GM12801 (cell line): ENCODE measurements around the gene TDRD1.

Experiments
- TF ChIP-seq, protein P1 (sequence below): IDR thresholded peaks from one replicate; pipeline ENCODE4 v1.5.1; 2011; ENCODE audit warnings: control low read depth; ENCODE audit not compliant: insufficient read length; ENCODE audit errors: extremely low read depth

TDRD1 gene

DNA sequence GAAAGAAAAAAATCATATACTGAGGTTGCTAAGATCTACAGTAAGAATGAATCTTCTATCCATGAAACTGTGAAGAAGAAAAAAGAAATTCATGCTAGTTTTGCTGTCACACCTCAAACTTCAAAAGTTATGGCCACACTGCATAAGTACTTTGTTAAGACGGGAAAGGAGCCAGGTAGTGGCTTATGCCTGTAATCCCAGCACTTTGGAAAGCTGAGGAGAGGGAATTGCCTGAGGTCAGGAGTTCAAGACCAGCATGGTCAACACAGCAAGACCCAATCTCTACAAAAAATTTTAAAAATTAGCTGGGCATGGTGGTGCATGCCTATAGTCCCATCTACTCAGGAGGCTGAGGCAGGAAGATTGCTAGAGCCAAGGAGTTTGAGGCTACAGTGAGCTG, 27.3 kb upstream of the TDRD1 start:
- TF ChIP-seq, protein P1, sequence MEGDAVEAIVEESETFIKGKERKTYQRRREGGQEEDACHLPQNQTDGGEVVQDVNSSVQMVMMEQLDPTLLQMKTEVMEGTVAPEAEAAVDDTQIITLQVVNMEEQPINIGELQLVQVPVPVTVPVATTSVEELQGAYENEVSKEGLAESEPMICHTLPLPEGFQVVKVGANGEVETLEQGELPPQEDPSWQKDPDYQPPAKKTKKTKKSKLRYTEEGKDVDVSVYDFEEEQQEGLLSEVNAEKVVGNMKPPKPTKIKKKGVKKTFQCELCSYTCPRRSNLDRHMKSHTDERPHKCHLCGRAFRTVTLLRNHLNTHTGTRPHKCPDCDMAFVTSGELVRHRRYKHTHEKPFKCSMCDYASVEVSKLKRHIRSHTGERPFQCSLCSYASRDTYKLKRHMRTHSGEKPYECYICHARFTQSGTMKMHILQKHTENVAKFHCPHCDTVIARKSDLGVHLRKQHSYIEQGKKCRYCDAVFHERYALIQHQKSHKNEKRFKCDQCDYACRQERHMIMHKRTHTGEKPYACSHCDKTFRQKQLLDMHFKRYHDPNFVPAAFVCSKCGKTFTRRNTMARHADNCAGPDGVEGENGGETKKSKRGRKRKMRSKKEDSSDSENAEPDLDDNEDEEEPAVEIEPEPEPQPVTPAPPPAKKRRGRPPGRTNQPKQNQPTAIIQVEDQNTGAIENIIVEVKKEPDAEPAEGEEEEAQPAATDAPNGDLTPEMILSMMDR = no peak

DNA sequence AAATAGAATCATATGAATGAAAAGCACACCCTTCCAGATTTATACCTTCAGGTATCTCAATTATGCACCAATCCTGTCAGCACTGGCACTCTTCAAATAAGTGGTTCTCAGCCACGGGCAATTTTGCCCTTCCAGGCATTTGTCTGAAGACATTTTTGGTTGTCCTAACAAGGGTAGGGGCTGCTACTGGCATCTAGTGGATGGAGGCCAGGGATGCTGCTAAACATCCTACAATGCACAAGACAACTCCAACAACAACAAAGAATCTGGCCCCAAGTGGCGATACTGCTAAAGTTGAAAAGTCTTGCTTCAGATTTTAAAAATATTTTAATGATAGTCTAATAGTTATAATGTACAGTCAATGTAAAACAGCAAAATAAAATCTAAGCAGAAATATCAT, 21.2 kb upstream of the TDRD1 start:
- TF ChIP-seq, protein P1 = no peak

DNA sequence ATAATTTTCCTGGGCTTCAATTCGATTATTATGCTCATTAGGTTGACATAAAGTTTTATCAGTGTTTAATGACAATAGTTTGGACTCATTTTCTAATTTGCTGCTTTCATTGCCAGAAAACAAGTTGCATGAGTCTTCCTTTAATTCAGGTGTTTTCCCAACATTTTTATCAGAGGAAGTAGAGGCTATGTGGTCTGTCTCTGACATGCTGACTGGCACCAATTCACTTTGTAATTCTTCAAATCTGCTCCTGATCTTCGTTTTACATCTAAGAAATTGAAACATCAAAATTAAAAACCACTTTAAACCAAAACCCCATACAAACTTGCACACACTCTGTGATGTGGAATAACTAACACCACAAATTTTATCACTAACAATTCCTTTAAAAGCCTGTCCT, 16.1 kb upstream of the TDRD1 start:
- TF ChIP-seq, protein P1 = no peak

DNA sequence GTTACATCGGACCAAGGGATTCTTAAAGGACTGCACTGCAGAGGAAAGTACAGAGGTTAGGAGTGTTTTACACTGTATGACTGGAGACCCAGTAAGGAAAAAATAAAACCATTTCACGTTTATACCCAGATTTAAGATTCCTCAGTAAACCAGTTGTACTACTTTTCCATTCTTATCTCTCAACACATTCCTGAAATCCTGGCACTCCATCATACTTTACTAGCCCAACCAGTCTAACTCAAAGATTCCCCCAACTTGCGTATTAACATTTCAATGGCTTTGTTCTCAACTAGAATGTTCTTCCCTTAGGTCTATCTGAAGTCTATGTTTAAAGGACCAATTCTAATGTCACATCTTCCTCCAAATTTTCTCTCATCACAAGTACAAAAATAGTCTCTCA, 13.1 kb upstream of the TDRD1 start:
- TF ChIP-seq, protein P1 = no peak

DNA sequence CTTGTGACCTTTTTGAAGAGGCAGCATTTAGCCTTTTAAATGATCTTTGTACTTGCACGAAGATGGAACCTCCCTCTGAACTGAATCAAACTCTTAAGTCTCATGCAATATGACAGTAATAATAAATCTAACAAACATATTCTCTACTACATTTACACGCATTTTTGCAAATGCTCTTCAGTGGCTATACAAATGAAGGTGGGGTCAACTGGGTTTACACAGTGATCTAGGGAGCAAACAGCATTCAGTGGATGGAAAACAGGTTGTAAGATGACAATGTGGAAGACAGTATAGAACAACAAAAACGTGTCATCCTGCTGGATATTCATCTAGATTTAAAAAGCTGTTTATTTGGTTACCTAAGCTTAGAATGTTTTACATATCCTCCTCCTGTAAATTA, 12.7 kb upstream of the TDRD1 start:
- TF ChIP-seq, protein P1 = no peak

DNA sequence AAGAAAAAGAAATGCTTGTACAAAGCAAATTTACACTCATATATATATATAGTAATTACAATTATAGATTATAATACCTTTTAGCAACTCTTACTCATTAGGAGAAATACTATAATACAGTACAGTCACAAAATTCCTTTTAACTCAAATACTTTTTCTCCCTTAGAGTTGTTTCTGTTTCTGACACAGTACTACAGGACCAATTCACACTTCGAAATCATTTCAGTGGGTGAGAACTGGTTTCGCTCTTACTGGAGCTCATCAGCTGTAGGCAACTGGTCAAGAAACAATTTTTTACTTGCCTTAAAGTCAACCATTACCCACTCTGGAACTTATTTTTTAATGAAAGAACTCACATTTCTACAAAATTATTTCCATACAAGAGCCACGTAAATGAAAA, 11.2 kb upstream of the TDRD1 start:
- TF ChIP-seq, protein P1 = no peak

DNA sequence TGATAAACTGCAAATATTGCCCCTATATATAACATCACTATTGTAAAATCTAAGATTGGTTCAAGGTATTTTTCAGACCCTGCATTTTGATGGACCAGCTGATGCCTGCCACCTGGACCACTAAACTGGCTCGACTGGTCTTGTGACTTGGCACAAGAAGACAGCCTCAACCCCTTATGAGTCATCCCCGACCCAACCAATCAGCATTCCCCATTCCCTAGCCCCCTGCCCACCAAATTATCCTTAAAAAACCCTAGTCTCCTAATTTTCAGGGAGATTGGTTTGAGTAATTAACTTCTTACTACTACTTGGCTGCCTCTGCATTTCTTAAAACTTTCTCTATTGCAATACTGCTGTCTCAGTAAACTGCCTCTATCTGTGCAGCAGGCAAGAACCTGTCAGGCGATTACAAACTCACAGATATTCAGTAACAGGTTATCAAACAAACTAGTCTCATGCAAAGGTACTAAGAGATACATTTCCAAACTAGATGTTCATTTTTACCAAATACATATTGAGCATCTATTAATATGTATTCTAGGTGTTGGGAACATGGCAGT, 10.6 kb upstream of the TDRD1 start:
- TF ChIP-seq, protein P1 = no peak

DNA sequence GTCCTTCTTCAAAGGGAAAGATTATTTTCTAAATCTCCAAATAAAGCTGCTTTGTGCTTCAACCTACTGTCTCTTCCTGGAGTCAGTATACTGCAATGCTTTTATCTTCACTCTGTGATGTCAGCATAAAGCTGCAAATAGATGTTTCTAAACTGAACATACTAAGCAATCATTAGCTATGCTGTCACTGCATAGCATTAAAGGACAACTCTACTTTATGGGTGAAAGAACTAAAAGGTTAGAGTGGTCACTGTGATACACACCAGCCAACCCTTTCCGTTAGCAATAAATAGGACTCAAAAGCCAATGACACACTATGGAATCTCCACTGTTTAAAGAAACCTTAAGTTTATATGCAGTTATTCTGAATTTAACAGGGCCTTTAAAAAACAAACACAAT, 6.9 kb upstream of the TDRD1 start:
- TF ChIP-seq, protein P1 = no peak
